ENCODE results near the gene COPS2.
"Not testable (repeated sequence)": the region's sequence is repeated elsewhere in the genome, so short reads cannot be mapped to it uniquely, and the experiment has no call there.

The COPS2 gene

GRCh38 chr15:49101536-49101935 is 53.9 kb downstream of the COPS2 start:
- no peak for DNase-seq

- DNase-seq: no peak
Observed at GRCh38 chr15:49096090-49096750, 59.2 kb downstream of the COPS2 start.

GRCh38 chr15:49094923-49095322 is 60.5 kb downstream of the COPS2 start:
- no peak for DNase-seq

GRCh38 chr15:49093252-49094105 is 61.9 kb downstream of the COPS2 start:
- no peak for DNase-seq

- no peak for DNase-seq
Observed at GRCh38 chr15:49088996-49089395, 66.4 kb downstream of the COPS2 start.

GRCh38 chr15:49085696-49086459 is 69.5 kb downstream of the COPS2 start:
- no peak for DNase-seq

- no peak for DNase-seq
Observed at GRCh38 chr15:49084285-49084570, 71.2 kb downstream of the COPS2 start.

- no peak for DNase-seq
Observed at GRCh38 chr15:49083401-49084284, 71.8 kb downstream of the COPS2 start.

GRCh38 chr15:49082960-49083359 is 72.4 kb downstream of the COPS2 start:
- no peak for DNase-seq

GRCh38 chr15:49079340-49080039 is 75.9 kb downstream of the COPS2 start:
- DNase-seq: no peak

GRCh38 chr15:49075881-49076280 is 79.5 kb downstream of the COPS2 start:
- DNase-seq: no peak

GRCh38 chr15:49074589-49075287 is 80.7 kb downstream of the COPS2 start:
- not testable (repeated sequence) for DNase-seq
